Measurements from ENCODE around the gene PRR5L. TPM values are rescaled to one million over a fixed set of nuclear protein-coding genes. Genes with fewer than 3 reads are reported as not detected.

PRR5L gene
- total RNA-seq, 1 experiment from 2014 or later: 1.2 TPM

DNA sequence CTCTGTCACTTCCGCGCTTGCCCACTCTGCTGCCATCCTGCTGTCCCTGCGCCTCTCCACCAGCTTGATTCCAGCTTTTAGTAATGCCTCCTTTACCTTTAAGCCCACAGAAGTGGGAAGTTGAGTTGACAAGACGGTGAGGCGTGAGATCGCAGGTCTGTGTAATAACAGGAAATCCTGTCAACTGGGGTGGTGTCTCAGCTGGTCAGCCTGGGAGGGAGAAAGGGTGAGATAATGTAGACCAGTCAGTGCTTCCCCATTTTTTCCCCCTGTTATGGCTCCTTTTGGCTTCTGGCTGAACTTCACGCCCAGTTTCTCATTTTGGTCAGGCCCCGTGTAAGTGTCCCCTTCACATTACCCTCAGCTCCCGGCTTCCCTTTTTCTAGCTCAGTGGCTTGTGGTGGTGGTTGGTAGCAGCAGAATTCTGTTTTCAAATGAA is 115.1 kb downstream of the PRR5L start:
- intact Hi-C loops (cut with micrococcal nuclease; ENCODE audit: unreplicated experiment): no loop called here
- Mint-ChIP-seq H3K4me1 (ENCODE audit: low read depth, unreplicated experiment) (no peaks in the 10 kb centered on the region), H3K27me3 (ENCODE audit: unreplicated experiment) (peaks cover 29% of the 10 kb centered on the region), H3K9me3 (ENCODE audit: low read depth, unreplicated experiment) (no peaks in the 10 kb centered on the region), H3K36me3 (ENCODE audit: insufficient read depth, unreplicated experiment) (no peaks in the 10 kb centered on the region), H3K27ac (ENCODE audit: unreplicated experiment) (no peak overlapping the region), H3K4me3 (ENCODE audit: low read depth, unreplicated experiment) (no peak overlapping the region)
- TF ChIP-seq, protein P1, sequence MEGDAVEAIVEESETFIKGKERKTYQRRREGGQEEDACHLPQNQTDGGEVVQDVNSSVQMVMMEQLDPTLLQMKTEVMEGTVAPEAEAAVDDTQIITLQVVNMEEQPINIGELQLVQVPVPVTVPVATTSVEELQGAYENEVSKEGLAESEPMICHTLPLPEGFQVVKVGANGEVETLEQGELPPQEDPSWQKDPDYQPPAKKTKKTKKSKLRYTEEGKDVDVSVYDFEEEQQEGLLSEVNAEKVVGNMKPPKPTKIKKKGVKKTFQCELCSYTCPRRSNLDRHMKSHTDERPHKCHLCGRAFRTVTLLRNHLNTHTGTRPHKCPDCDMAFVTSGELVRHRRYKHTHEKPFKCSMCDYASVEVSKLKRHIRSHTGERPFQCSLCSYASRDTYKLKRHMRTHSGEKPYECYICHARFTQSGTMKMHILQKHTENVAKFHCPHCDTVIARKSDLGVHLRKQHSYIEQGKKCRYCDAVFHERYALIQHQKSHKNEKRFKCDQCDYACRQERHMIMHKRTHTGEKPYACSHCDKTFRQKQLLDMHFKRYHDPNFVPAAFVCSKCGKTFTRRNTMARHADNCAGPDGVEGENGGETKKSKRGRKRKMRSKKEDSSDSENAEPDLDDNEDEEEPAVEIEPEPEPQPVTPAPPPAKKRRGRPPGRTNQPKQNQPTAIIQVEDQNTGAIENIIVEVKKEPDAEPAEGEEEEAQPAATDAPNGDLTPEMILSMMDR (IDR thresholded peaks at IDR 0.05; ENCODE audit: unreplicated experiment): no peak
- DNase-seq: no peak
- no TSS peak for BruUV-seq (replicated peaks)
- CTCF ChIA-PET: no interaction called here

DNA sequence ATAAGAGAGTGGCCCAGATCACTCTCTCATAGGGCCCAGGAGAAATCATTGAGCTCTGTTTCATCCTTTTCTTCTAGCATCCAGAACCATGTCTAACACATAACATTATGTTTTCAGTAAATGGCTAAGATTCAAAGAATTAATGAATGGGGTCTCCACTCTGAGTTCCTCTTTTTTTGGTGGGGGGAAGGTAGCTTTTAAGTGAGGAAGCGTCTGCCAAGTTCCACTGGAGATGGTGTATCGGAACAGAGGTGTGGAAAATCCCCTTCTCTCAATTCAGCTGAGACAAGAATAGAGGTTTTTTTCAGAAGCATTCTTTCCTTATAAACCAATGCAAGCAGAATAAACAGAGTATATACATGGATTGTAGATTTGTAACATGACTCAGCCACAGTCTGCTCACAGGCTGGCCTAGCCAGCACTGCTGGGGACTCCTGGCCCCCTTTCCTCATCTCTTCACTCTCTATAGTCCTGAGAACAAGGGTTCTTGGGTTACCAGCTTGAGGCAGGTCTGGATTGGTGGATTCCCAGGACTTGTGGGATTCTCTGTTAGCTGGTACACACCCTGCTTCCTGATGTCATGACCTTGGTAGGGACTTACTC is 116.8 kb downstream of the PRR5L start:
- H3K36me3 Mint-ChIP-seq (ENCODE audit: insufficient read depth, unreplicated experiment): no peaks in the 10 kb centered on the region
- no peaks in the 10 kb centered on the region for H3K9me3 Mint-ChIP-seq (ENCODE audit: low read depth, unreplicated experiment)
- DNase-seq: no peak
- no peak overlapping the region for H3K4me3 Mint-ChIP-seq (ENCODE audit: low read depth, unreplicated experiment)
- H3K27ac Mint-ChIP-seq (ENCODE audit: unreplicated experiment): no peak overlapping the region
- no TSS peak for BruUV-seq (replicated peaks)
- CTCF ChIA-PET: no interaction called here
- H3K4me1 Mint-ChIP-seq (ENCODE audit: low read depth, unreplicated experiment): no peaks in the 10 kb centered on the region
- intact Hi-C loops (cut with micrococcal nuclease; ENCODE audit: unreplicated experiment): no loop called here
- peaks cover 42% of the 10 kb centered on the region for H3K27me3 Mint-ChIP-seq (ENCODE audit: unreplicated experiment)
- TF ChIP-seq, protein P1 (IDR thresholded peaks at IDR 0.05; ENCODE audit: unreplicated experiment): no peak

DNA sequence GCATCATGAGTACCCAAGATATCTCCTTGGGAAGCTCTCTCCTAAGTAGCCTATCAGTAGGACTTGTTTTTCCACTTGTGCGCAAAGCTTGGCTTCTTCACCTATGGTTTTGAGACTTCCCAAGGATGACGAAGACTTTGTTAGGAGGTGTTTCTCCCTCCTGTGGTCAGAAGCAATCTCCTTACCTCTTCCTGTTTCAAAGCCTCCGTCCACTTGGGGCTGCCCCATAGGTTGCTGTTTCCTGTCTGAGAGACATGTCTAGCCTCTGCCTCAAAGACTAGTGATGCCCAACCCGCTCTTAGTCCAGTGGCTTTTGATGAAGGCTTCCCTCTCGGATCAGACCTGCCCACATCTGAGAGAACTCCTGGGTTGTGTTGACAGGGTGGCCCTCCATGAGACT is 121.1 kb downstream of the PRR5L start:
- H3K4me1 Mint-ChIP-seq (ENCODE audit: low read depth, unreplicated experiment): no peaks in the 10 kb centered on the region
- TF ChIP-seq, protein P1 (IDR thresholded peaks at IDR 0.05; ENCODE audit: unreplicated experiment): no peak
- H3K27me3 Mint-ChIP-seq (ENCODE audit: unreplicated experiment): peaks cover 40% of the 10 kb centered on the region

DNA sequence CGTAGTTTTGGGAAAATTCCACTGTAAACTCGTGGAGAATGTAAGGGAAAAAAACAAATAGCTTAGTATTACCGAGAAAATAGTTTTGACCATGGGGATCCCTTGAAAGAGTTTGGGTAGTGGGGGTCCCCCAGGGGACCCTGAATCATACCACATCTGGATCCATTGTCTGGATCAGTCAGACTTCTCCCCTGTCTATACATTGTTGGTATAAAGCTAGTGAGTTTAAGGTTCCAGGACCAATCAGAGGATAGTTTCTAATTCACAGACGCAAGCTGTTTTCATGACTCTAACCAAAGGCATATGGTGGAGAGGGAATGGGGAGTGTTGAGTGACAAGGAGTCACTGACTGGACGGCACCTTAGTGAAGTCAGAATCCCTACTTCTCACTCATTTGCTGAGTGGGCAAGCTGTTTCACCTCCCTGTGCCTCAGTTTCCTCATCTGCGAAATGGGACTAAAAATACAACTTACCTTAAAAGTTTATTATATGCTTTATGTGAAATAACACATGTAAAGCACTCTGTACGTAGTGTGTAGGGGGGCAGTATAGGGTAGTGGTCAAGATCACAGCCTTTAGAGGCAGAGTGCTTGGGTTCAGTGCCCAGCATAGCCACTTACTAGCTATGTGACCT is 123.8 kb downstream of the PRR5L start:
- H3K27ac Mint-ChIP-seq (ENCODE audit: unreplicated experiment): no peak overlapping the region
- TF ChIP-seq, protein P1 (IDR thresholded peaks at IDR 0.05; ENCODE audit: unreplicated experiment): no peak
- H3K36me3 Mint-ChIP-seq (ENCODE audit: insufficient read depth, unreplicated experiment): no peaks in the 10 kb centered on the region
- CTCF ChIA-PET: interaction anchor here (0.7 to 1.0 kb wide), 3 partner anchors 16 to 154 kb away, joined by 3 read pairs; no protein-coding TSS in a partner anchor
- BruUV-seq (replicated peaks): no TSS peak
- H3K4me3 Mint-ChIP-seq (ENCODE audit: low read depth, unreplicated experiment): no peak overlapping the region
- DNase-seq: no peak
- intact Hi-C loops (cut with micrococcal nuclease; ENCODE audit: unreplicated experiment): no loop called here
- H3K27me3 Mint-ChIP-seq (ENCODE audit: unreplicated experiment): peaks cover 67% of the 10 kb centered on the region
- H3K4me1 Mint-ChIP-seq (ENCODE audit: low read depth, unreplicated experiment): no peaks in the 10 kb centered on the region
- H3K9me3 Mint-ChIP-seq (ENCODE audit: low read depth, unreplicated experiment): no peaks in the 10 kb centered on the region

More for the DNA sequence above, 121.1 kb downstream of the PRR5L start:
- BruUV-seq (replicated peaks): no TSS peak
- H3K9me3 Mint-ChIP-seq (ENCODE audit: low read depth, unreplicated experiment): no peaks in the 10 kb centered on the region
- H3K36me3 Mint-ChIP-seq (ENCODE audit: insufficient read depth, unreplicated experiment): no peaks in the 10 kb centered on the region
- no peak overlapping the region for H3K4me3 Mint-ChIP-seq (ENCODE audit: low read depth, unreplicated experiment)
- DNase-seq: no peak
- intact Hi-C loops (cut with micrococcal nuclease; ENCODE audit: unreplicated experiment): no loop called here
- H3K27ac Mint-ChIP-seq (ENCODE audit: unreplicated experiment): no peak overlapping the region
- CTCF ChIA-PET: no interaction called here
